Measurements from ENCODE around the gene CTBP1. TPM values are rescaled to one million over a fixed set of nuclear protein-coding genes. Genes with fewer than 3 reads are reported as not detected.

Gene CTBP1
- total RNA-seq, 1 donor from 2014 or later, result 112 TPM

GRCh38 chr4:1198098-1198844 lies 50.7 kb downstream of the CTBP1 start:
- H3K36me3 ChIP-seq, result no peaks in the 10 kb centered on the region
- H3K27ac ChIP-seq (replicated peaks), result peak overlapping the region; percentile 48
- H3K4me3 ChIP-seq, result no peak overlapping the region
- H3K4me1 ChIP-seq, result peaks cover 44% of the 10 kb centered on the region
- intact Hi-C loops (cut with micrococcal nuclease), result no loop called here
- no peak for TF ChIP-seq CTCF (IDR thresholded peaks at IDR 0.05; ENCODE audit: borderline replicate concordance)
- H3K27me3 ChIP-seq (ENCODE audit: low read depth), result no peaks in the 10 kb centered on the region
- H3K9me3 ChIP-seq (replicated peaks), result no peaks in the 10 kb centered on the region
- no peak for DNase-seq

- H3K27ac ChIP-seq (replicated peaks), result no peak overlapping the region
- H3K4me3 ChIP-seq, result no peak overlapping the region
- peaks cover 52% of the 10 kb centered on the region for H3K4me1 ChIP-seq
- intact Hi-C loops (cut with micrococcal nuclease), result no loop called here
- no peak for TF ChIP-seq CTCF (IDR thresholded peaks at IDR 0.05; ENCODE audit: borderline replicate concordance)
- H3K36me3 ChIP-seq, result no peaks in the 10 kb centered on the region
- no peaks in the 10 kb centered on the region for H3K9me3 ChIP-seq (replicated peaks)
- DNase-seq, result no peak
- no peaks in the 10 kb centered on the region for H3K27me3 ChIP-seq (ENCODE audit: low read depth)
Measured at GRCh38 chr4:1196421-1197183, 52.3 kb downstream of the CTBP1 start.

GRCh38 chr4:1195891-1196401 lies 53.0 kb downstream of the CTBP1 start:
- no peak for DNase-seq
- intact Hi-C loops (cut with micrococcal nuclease), result no loop called here
- no peak for TF ChIP-seq CTCF (IDR thresholded peaks at IDR 0.05; ENCODE audit: borderline replicate concordance)
- Histone ChIP-seq H3K27ac (replicated peaks) (no peak overlapping the region), H3K4me1 (peaks cover 51% of the 10 kb centered on the region), H3K9me3 (replicated peaks) (no peaks in the 10 kb centered on the region), H3K36me3 (no peaks in the 10 kb centered on the region), H3K4me3 (no peak overlapping the region), H3K27me3 (ENCODE audit: low read depth) (no peaks in the 10 kb centered on the region)

- no peak for DNase-seq
- intact Hi-C loops (cut with micrococcal nuclease), result no loop called here
- Histone ChIP-seq H3K4me1 (peaks cover 44% of the 10 kb centered on the region), H3K27ac (replicated peaks) (peak overlapping the region; percentile 84), H3K4me3 (no peak overlapping the region), H3K9me3 (replicated peaks) (no peaks in the 10 kb centered on the region), H3K36me3 (no peaks in the 10 kb centered on the region), H3K27me3 (ENCODE audit: low read depth) (no peaks in the 10 kb centered on the region)
- no peak for TF ChIP-seq CTCF (IDR thresholded peaks at IDR 0.05; ENCODE audit: borderline replicate concordance)
Measured at GRCh38 chr4:1195109-1195671, 53.7 kb downstream of the CTBP1 start.

- TF ChIP-seq CTCF (IDR thresholded peaks at IDR 0.05; ENCODE audit: borderline replicate concordance), result no peak
- Histone ChIP-seq H3K9me3 (replicated peaks) (no peaks in the 10 kb centered on the region), H3K4me3 (peak overlapping the region; percentile 42), H3K27me3 (ENCODE audit: low read depth) (no peaks in the 10 kb centered on the region), H3K4me1 (peaks cover 39% of the 10 kb centered on the region), H3K36me3 (no peaks in the 10 kb centered on the region), H3K27ac (replicated peaks) (peak overlapping the region; percentile 84)
- intact Hi-C loops (cut with micrococcal nuclease), result no loop called here
- DNase-seq, result peak; percentile 85
Measured at GRCh38 chr4:1194010-1194900, 54.7 kb downstream of the CTBP1 start.

All from left ventricle myocardium inferior (tissue), 1 donor.